ENCODE results near the gene DAGLA. TPM values are rescaled to one million over a fixed set of nuclear protein-coding genes. Genes with fewer than 3 reads are reported as not detected.

The DAGLA gene
- total and polyA plus RNA-seq, 2 of the 13 experiments (the other 11 are each of a cell fraction or from before 2014, with no cell fraction given): 2.6 to 3.9 TPM

GRCh38 chr11:61756452-61757212 lies 76.4 kb downstream of the DAGLA start (continued):
- TF ChIP-seq, protein P1, sequence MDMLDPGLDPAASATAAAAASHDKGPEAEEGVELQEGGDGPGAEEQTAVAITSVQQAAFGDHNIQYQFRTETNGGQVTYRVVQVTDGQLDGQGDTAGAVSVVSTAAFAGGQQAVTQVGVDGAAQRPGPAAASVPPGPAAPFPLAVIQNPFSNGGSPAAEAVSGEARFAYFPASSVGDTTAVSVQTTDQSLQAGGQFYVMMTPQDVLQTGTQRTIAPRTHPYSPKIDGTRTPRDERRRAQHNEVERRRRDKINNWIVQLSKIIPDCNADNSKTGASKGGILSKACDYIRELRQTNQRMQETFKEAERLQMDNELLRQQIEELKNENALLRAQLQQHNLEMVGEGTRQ (IDR thresholded peaks at IDR 0.05; ENCODE audit: low read depth, low read length): no peak
- TF ChIP-seq, protein P1 (CRISPR knock-in tag; IDR thresholded peaks at IDR 0.05; ENCODE audit: borderline replicate concordance): no peak
- TF ChIP-seq NR3C1 (CRISPR knock-in tag; IDR thresholded peaks at IDR 0.05) (no peak), POLR2G (IDR thresholded peaks at IDR 0.05; ENCODE audit: low read depth, low read length) (peak; percentile 97), MIER3 (CRISPR knock-in tag; IDR thresholded peaks at IDR 0.05; ENCODE audit: borderline replicate concordance) (peak; percentile 71; the same call in 1 of the 2 replicates), ZBTB40 (IDR thresholded peaks at IDR 0.05) (no peak), ZBTB40 (CRISPR knock-in tag; IDR thresholded peaks at IDR 0.05) (peak; percentile 50), TMF1 (CRISPR knock-in tag; IDR thresholded peaks at IDR 0.05; ENCODE audit: low read depth) (no peak), ZNF563 (CRISPR knock-in tag; IDR thresholded peaks at IDR 0.05) (0 out of 2 replicates have a peak, but pooled peaks have one; percentile 49), ZNF572 (CRISPR knock-in tag; IDR thresholded peaks at IDR 0.05) (no peak; the same call in 1 of the 2 replicates), ZNF10 (CRISPR knock-in tag; IDR thresholded peaks at IDR 0.05; ENCODE audit: borderline replicate concordance, low read depth) (no peak), MAZ (IDR thresholded peaks at IDR 0.05; ENCODE audit: borderline replicate concordance, low read depth, low read length) (peak; percentile 52; the same call in 1 of the 2 replicates), MAZ (CRISPR knock-in tag; IDR thresholded peaks at IDR 0.05; ENCODE audit: low read depth) (peak; percentile 86), ZNF878 (CRISPR knock-in tag; IDR thresholded peaks at IDR 0.05) (peak; percentile 75; the same call in 1 of the 2 replicates), SNAI1 (CRISPR knock-in tag; IDR thresholded peaks at IDR 0.05; ENCODE audit: borderline replicate concordance) (no peak)
